Astrocyte (in vitro differentiated cells and primary cell): ENCODE measurements around the gene GRM4.

ENCODE experiments used
- CTCF ChIP-seq: IDR thresholded peaks from 2 replicates; pipeline ENCODE4 v1.5.1; 2011; ENCODE audit warnings: low read depth, mild to moderate bottlenecking, inconsistent platforms, low read length, moderate library complexity; ENCODE audit not compliant: insufficient read depth
- EZH2 ChIP-seq: IDR thresholded peaks from 2 replicates; pipeline ENCODE4 v1.6.1; 2012; ENCODE audit warnings: mild to moderate bottlenecking, low read length, inconsistent platforms; ENCODE audit not compliant: insufficient read depth

- TF ChIP-seq CTCF (no peak), EZH2 (no peak)
Observed at GRCh38 chr6:34104186-34104585, 41.7 kb downstream of the GRM4 start.
